BE2C (cell line): ENCODE results near the gene BLOC1S6.

Experiments used
- DNase-seq: peaks from one replicate; pipeline ENCODE4 v3.0.0-alpha.2; 2020
- H3K27me3 ChIP-seq: fragments of 250-450 bp; sonication (Bioruptor Pico); 2 replicates; pipeline ENCODE4 v1.5.1; 2020; ENCODE audit warnings: mild to moderate bottlenecking
- H3K36me3 ChIP-seq: fragments of 250-450 bp; sonication (Bioruptor Pico); 2 replicates; pipeline ENCODE4 v1.5.1; 2020; ENCODE audit warnings: mild to moderate bottlenecking
- H3K4me1 ChIP-seq: fragments of 250-450 bp; sonication (Bioruptor Pico); 2 replicates; pipeline ENCODE4 v1.5.1; 2020
- H3K4me3 ChIP-seq: 2 replicates; pipeline ENCODE4 v1.5.1; 2011; ENCODE audit warnings: low read depth, low read length
- H3K9me3 ChIP-seq: fragments of 250-450 bp; sonication (Bioruptor Pico); 2 replicates; pipeline ENCODE4 v1.5.1; 2020
- CTCF ChIP-seq: IDR thresholded peaks from 2 replicates; pipeline ENCODE4 v1.5.1; 2012; ENCODE audit warnings: mild to moderate bottlenecking, low read depth, low read length

BLOC1S6 gene

GRCh38 chr15:45641374-45641781 lies 54.2 kb downstream of the BLOC1S6 start:
- H3K9me3 ChIP-seq, result no peaks in the 10 kb centered on the region
- no peak for TF ChIP-seq CTCF
- no peak overlapping the region for H3K4me3 ChIP-seq
- H3K36me3 ChIP-seq, result no peaks in the 10 kb centered on the region
- no peaks in the 10 kb centered on the region for H3K4me1 ChIP-seq
- peaks cover 41% of the 10 kb centered on the region for H3K27me3 ChIP-seq
- DNase-seq, result no peak

- H3K36me3 ChIP-seq, result no peaks in the 10 kb centered on the region
- no peaks in the 10 kb centered on the region for H3K4me1 ChIP-seq
- no peak overlapping the region for H3K4me3 ChIP-seq
- no peaks in the 10 kb centered on the region for H3K9me3 ChIP-seq
- DNase-seq, result no peak
- TF ChIP-seq CTCF, result no peak
- peaks cover 41% of the 10 kb centered on the region for H3K27me3 ChIP-seq
Measured at GRCh38 chr15:45641999-45642932, 55.1 kb downstream of the BLOC1S6 start.

GRCh38 chr15:45644437-45644836 lies 57.3 kb downstream of the BLOC1S6 start:
- no peak for TF ChIP-seq CTCF
- H3K4me1 ChIP-seq, result no peaks in the 10 kb centered on the region
- no peak for DNase-seq
- no peaks in the 10 kb centered on the region for H3K9me3 ChIP-seq
- H3K36me3 ChIP-seq, result no peaks in the 10 kb centered on the region
- no peak overlapping the region for H3K4me3 ChIP-seq
- H3K27me3 ChIP-seq, result peaks cover 36% of the 10 kb centered on the region

- DNase-seq, result no peak
- Histone ChIP-seq H3K9me3 (peaks cover 1% of the 10 kb centered on the region), H3K4me3 (no peak overlapping the region), H3K4me1 (no peaks in the 10 kb centered on the region), H3K36me3 (no peaks in the 10 kb centered on the region), H3K27me3 (peaks cover 28% of the 10 kb centered on the region)
- no peak for TF ChIP-seq CTCF
Measured at GRCh38 chr15:45645026-45645980, 58.1 kb downstream of the BLOC1S6 start.

- DNase-seq, result no peak
- Histone ChIP-seq H3K4me1 (no peaks in the 10 kb centered on the region), H3K4me3 (no peak overlapping the region), H3K27me3 (peaks cover 23% of the 10 kb centered on the region), H3K9me3 (peaks cover 3% of the 10 kb centered on the region), H3K36me3 (no peaks in the 10 kb centered on the region)
- TF ChIP-seq CTCF, result no peak
Measured at GRCh38 chr15:45646220-45646619, 59.0 kb downstream of the BLOC1S6 start.
